Liver (tissue), 3 donors: ENCODE measurements around the gene EHBP1.

ENCODE experiments used
- GABPA ChIP-seq, 2 donors: IDR thresholded peaks in 1 of 2; conservative IDR thresholded peaks in 1 of 2; 2 replicates each; pipeline ENCODE4 v1.6.1; 2016; ENCODE audit warnings: antibody characterized with exemption in 2 of 2, mild to moderate bottlenecking in 1 of 2, moderate library complexity in 1 of 2
- JUND ChIP-seq, 2 donors: IDR thresholded peaks; 2 replicates each; pipeline ENCODE4 v1.6.1; 2016; ENCODE audit warnings: antibody characterized with exemption in 2 of 2
- RAD21 ChIP-seq, 2 donors: IDR thresholded peaks; 2 replicates each; pipeline ENCODE4 v1.6.1; 2016; ENCODE audit warnings: antibody characterized with exemption in 2 of 2, mild to moderate bottlenecking in 2 of 2
- TAF1 ChIP-seq: conservative IDR thresholded peaks from 2 replicates; pipeline ENCODE4 v1.6.1; 2016; ENCODE audit warnings: antibody characterized with exemption, mild to moderate bottlenecking
- YY1 ChIP-seq: IDR thresholded peaks from 2 replicates; pipeline ENCODE4 v1.6.1; 2016; ENCODE audit warnings: antibody characterized with exemption, mild to moderate bottlenecking
- TF ChIP-seq, protein P1 (sequence below): fragments of 150-350 bp; IDR thresholded peaks from 2 replicates; pipeline ENCODE4 v1.5.1; 2017; ENCODE audit warnings: improper control_type of control experiment, low read depth, low read length; ENCODE audit not compliant: missing input control
- TF ChIP-seq, protein P2 (sequence below): IDR thresholded peaks from 2 replicates; pipeline ENCODE4 v1.6.1; 2016; ENCODE audit warnings: antibody characterized with exemption
- TF ChIP-seq, protein P3 (sequence below): IDR thresholded peaks from 2 replicates; pipeline ENCODE4 v1.6.1; 2016; ENCODE audit warnings: antibody characterized with exemption, mild to moderate bottlenecking
- TF ChIP-seq, protein P4 (sequence below): IDR thresholded peaks from 2 replicates; pipeline ENCODE4 v1.6.1; 2016; ENCODE audit warnings: antibody characterized with exemption
- donor health status: healthy.
- donor health status: healthy.

DNA sequence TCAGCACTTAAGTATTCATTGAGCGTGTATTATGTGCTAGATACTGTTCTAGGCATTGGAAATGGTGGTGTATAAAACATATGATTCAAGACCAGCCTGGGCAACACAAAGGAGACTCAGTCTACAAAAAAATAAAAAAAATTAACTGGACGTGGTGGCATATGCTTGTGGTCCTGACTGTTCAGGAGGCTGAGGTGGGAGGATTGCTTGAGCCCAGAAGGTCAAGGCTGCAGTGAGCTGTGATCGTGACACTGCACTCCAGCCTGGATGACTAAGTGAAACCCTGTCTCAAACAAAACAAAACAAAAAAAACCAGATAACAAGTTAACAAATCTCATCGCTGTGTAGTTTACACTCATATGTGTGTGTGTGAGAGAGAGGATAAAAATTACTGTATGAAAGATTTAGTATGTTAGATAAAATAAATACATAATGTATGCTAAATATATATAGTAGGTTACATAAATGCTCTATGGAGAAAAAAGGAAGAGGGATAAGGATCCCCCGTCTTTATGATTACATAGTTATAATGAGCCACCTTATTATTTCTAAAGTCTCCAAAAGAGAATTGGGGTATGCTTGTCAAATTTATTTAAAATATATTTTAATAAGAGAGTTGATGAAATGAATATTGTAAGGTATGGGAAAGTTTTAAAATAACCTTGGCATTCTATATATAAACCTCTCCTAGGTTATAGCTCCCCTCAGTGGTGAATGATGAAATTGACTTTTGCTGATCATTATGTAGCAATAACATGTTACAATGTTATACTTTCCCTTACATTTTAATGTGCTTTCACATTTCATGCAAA lies 69.2 kb downstream of the EHBP1 start:
- TF ChIP-seq, protein P1, sequence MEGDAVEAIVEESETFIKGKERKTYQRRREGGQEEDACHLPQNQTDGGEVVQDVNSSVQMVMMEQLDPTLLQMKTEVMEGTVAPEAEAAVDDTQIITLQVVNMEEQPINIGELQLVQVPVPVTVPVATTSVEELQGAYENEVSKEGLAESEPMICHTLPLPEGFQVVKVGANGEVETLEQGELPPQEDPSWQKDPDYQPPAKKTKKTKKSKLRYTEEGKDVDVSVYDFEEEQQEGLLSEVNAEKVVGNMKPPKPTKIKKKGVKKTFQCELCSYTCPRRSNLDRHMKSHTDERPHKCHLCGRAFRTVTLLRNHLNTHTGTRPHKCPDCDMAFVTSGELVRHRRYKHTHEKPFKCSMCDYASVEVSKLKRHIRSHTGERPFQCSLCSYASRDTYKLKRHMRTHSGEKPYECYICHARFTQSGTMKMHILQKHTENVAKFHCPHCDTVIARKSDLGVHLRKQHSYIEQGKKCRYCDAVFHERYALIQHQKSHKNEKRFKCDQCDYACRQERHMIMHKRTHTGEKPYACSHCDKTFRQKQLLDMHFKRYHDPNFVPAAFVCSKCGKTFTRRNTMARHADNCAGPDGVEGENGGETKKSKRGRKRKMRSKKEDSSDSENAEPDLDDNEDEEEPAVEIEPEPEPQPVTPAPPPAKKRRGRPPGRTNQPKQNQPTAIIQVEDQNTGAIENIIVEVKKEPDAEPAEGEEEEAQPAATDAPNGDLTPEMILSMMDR, result peak; percentile 79
- TF ChIP-seq GABPA (IDR thresholded peaks at IDR 0.05 in 1 of 2, conservative IDR thresholded peaks at IDR 0.05 in 1 of 2) (no peak), YY1 (no peak), TAF1 (no peak), JUND (IDR thresholded peaks at IDR 0.05) (peak in 1 of 2 donors; percentile 12), RAD21 (IDR thresholded peaks at IDR 0.05) (peak; percentile 89 to 92)
- TF ChIP-seq, protein P2, sequence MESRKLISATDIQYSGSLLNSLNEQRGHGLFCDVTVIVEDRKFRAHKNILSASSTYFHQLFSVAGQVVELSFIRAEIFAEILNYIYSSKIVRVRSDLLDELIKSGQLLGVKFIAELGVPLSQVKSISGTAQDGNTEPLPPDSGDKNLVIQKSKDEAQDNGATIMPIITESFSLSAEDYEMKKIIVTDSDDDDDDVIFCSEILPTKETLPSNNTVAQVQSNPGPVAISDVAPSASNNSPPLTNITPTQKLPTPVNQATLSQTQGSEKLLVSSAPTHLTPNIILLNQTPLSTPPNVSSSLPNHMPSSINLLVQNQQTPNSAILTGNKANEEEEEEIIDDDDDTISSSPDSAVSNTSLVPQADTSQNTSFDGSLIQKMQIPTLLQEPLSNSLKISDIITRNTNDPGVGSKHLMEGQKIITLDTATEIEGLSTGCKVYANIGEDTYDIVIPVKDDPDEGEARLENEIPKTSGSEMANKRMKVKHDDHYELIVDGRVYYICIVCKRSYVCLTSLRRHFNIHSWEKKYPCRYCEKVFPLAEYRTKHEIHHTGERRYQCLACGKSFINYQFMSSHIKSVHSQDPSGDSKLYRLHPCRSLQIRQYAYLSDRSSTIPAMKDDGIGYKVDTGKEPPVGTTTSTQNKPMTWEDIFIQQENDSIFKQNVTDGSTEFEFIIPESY, result no peak
- TF ChIP-seq, protein P3, sequence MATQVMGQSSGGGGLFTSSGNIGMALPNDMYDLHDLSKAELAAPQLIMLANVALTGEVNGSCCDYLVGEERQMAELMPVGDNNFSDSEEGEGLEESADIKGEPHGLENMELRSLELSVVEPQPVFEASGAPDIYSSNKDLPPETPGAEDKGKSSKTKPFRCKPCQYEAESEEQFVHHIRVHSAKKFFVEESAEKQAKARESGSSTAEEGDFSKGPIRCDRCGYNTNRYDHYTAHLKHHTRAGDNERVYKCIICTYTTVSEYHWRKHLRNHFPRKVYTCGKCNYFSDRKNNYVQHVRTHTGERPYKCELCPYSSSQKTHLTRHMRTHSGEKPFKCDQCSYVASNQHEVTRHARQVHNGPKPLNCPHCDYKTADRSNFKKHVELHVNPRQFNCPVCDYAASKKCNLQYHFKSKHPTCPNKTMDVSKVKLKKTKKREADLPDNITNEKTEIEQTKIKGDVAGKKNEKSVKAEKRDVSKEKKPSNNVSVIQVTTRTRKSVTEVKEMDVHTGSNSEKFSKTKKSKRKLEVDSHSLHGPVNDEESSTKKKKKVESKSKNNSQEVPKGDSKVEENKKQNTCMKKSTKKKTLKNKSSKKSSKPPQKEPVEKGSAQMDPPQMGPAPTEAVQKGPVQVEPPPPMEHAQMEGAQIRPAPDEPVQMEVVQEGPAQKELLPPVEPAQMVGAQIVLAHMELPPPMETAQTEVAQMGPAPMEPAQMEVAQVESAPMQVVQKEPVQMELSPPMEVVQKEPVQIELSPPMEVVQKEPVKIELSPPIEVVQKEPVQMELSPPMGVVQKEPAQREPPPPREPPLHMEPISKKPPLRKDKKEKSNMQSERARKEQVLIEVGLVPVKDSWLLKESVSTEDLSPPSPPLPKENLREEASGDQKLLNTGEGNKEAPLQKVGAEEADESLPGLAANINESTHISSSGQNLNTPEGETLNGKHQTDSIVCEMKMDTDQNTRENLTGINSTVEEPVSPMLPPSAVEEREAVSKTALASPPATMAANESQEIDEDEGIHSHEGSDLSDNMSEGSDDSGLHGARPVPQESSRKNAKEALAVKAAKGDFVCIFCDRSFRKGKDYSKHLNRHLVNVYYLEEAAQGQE, result no peak
- TF ChIP-seq, protein P4, sequence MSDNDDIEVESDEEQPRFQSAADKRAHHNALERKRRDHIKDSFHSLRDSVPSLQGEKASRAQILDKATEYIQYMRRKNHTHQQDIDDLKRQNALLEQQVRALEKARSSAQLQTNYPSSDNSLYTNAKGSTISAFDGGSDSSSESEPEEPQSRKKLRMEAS, result no peak
